ENCODE data around the gene MEX3C.
A peak's percentile ranks its signal among the peaks of the same experiment; 100 is the strongest.

Gene MEX3C

GRCh38 chr18:51151568-51152511, 45.6 kb downstream of the MEX3C start:
- H3K4me3 ChIP-seq (ENCODE audit: severe bottlenecking): no peak overlapping the region
- H3K27ac ChIP-seq (ENCODE audit: poor library complexity, severe bottlenecking): no peak overlapping the region
- H3K27me3 ChIP-seq (ENCODE audit: insufficient read depth, poor library complexity, severe bottlenecking): no peaks in the 10 kb centered on the region
- H3K36me3 ChIP-seq (ENCODE audit: low read depth): no peaks in the 10 kb centered on the region
- TF ChIP-seq, protein P1, sequence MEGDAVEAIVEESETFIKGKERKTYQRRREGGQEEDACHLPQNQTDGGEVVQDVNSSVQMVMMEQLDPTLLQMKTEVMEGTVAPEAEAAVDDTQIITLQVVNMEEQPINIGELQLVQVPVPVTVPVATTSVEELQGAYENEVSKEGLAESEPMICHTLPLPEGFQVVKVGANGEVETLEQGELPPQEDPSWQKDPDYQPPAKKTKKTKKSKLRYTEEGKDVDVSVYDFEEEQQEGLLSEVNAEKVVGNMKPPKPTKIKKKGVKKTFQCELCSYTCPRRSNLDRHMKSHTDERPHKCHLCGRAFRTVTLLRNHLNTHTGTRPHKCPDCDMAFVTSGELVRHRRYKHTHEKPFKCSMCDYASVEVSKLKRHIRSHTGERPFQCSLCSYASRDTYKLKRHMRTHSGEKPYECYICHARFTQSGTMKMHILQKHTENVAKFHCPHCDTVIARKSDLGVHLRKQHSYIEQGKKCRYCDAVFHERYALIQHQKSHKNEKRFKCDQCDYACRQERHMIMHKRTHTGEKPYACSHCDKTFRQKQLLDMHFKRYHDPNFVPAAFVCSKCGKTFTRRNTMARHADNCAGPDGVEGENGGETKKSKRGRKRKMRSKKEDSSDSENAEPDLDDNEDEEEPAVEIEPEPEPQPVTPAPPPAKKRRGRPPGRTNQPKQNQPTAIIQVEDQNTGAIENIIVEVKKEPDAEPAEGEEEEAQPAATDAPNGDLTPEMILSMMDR (IDR thresholded peaks at IDR 0.05; ENCODE audit: poor library complexity, severe bottlenecking): no peak
- H3K9me3 ChIP-seq (ENCODE audit: severe bottlenecking): no peaks in the 10 kb centered on the region
- DNase-seq (ENCODE audit: low spot score) (no peak), ATAC-seq (ENCODE audit: low read depth) (no peak)
- peaks cover 4% of the 10 kb centered on the region for H3K4me1 ChIP-seq (ENCODE audit: insufficient read depth, poor library complexity, severe bottlenecking)

GRCh38 chr18:51151185-51151567, 46.3 kb downstream of the MEX3C start:
- no peaks in the 10 kb centered on the region for H3K36me3 ChIP-seq (ENCODE audit: low read depth)
- no peaks in the 10 kb centered on the region for H3K9me3 ChIP-seq (ENCODE audit: severe bottlenecking)
- ATAC-seq (ENCODE audit: low read depth) (no peak), DNase-seq (ENCODE audit: low spot score) (no peak)
- no peak overlapping the region for H3K27ac ChIP-seq (ENCODE audit: poor library complexity, severe bottlenecking)
- H3K4me3 ChIP-seq (ENCODE audit: severe bottlenecking): no peak overlapping the region
- TF ChIP-seq, protein P1 (IDR thresholded peaks at IDR 0.05; ENCODE audit: poor library complexity, severe bottlenecking): no peak
- H3K27me3 ChIP-seq (ENCODE audit: insufficient read depth, poor library complexity, severe bottlenecking): no peaks in the 10 kb centered on the region
- H3K4me1 ChIP-seq (ENCODE audit: insufficient read depth, poor library complexity, severe bottlenecking): peaks cover 4% of the 10 kb centered on the region

DNA sequence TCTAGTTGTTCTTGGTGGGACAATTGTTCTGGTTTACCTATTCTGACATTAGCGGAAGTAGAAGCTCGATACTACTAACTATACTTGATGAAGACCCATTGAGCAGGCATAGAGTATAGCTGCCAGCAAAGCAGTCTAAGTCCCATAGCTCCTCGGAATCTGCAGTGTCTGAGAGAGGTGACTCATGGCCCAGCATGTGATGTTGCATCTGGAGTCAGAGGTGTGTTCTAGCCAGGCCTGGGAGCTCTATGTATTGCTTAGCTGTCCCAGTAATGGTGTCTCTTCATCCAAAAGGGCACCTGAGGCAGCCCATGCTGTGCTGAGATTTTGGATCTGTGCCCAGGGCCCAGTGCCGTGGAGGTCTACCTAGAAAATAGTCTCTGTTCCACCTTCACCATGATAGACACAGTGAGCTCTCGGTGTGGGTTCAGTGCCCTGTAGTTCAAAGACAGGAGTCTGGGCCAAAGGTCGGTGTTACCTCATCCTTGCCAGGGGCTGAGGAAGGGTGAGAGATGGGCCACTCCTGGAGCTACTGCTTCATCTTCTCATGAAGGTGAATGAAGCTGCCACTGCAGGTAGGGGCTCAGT, 47.3 kb downstream of the MEX3C start:
- no peaks in the 10 kb centered on the region for H3K27me3 ChIP-seq (ENCODE audit: insufficient read depth, poor library complexity, severe bottlenecking)
- no peaks in the 10 kb centered on the region for H3K36me3 ChIP-seq (ENCODE audit: low read depth)
- no peak overlapping the region for H3K27ac ChIP-seq (ENCODE audit: poor library complexity, severe bottlenecking)
- ATAC-seq (ENCODE audit: low read depth) (peak; percentile 88), DNase-seq (ENCODE audit: low spot score) (no peak)
- peaks cover 4% of the 10 kb centered on the region for H3K4me1 ChIP-seq (ENCODE audit: insufficient read depth, poor library complexity, severe bottlenecking)
- TF ChIP-seq, protein P1 (IDR thresholded peaks at IDR 0.05; ENCODE audit: poor library complexity, severe bottlenecking): no peak
- H3K4me3 ChIP-seq (ENCODE audit: severe bottlenecking): no peak overlapping the region
- no peaks in the 10 kb centered on the region for H3K9me3 ChIP-seq (ENCODE audit: severe bottlenecking)

DNA sequence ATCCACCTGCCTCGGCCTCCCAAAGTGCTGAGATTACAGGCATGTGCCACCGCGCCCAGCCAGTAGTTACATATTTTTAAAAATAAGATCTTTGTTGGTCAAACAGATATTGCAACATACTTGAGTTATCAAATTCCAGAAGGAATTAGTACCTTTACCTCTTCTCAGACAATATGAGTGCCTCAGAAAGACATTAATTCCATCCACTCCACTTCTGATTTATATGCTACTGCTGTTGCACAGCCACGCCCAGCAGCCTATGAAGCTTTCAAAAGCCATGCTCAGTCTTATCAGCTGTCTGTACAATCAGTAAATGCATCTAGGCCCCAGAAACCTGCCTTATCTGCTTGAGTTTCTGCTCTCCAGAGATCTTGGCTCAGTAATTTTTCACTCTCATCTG, 47.8 kb downstream of the MEX3C start:
- Histone ChIP-seq H3K27me3 (ENCODE audit: insufficient read depth, poor library complexity, severe bottlenecking) (no peaks in the 10 kb centered on the region), H3K27ac (ENCODE audit: poor library complexity, severe bottlenecking) (no peak overlapping the region), H3K36me3 (ENCODE audit: low read depth) (no peaks in the 10 kb centered on the region), H3K9me3 (ENCODE audit: severe bottlenecking) (no peaks in the 10 kb centered on the region), H3K4me1 (ENCODE audit: insufficient read depth, poor library complexity, severe bottlenecking) (peaks cover 4% of the 10 kb centered on the region), H3K4me3 (ENCODE audit: severe bottlenecking) (no peak overlapping the region)
- TF ChIP-seq, protein P1 (IDR thresholded peaks at IDR 0.05; ENCODE audit: poor library complexity, severe bottlenecking): no peak
- DNase-seq (ENCODE audit: low spot score): no peak
- ATAC-seq (ENCODE audit: low read depth): no peak
